T-helper 1 cell (primary cell): ENCODE results near the gene SULT1C4.
"Not testable (repeated sequence)": the region's sequence is repeated elsewhere in the genome, so short reads cannot be mapped to it uniquely, and the experiment has no call there.

ENCODE experiments used
- DNase-seq, 5 donors: peaks; one replicate each; pipeline ENCODE4 v3.0.0-alpha.2; 2012 to 2020
- total RNA-seq, 4 donors: gene quantifications; one replicate each; lab custom pipeline; 2026; lab: John Stamatoyannopoulos, UW

Gene SULT1C4
- 0 reads per million in 4 donors for total RNA-seq

- DNase-seq: no peak
Observed at GRCh38 chr2:108377815-108378630, at the start of gene SULT1C4. Gene SULT1C4, plus strand, starts transcription at chr2:108377954. Its CDS starts 384 bp downstream, at chr2:108378338.

GRCh38 chr2:108329771-108330170 is 48.0 kb upstream of the SULT1C4 start:
- no peak for DNase-seq

DNA sequence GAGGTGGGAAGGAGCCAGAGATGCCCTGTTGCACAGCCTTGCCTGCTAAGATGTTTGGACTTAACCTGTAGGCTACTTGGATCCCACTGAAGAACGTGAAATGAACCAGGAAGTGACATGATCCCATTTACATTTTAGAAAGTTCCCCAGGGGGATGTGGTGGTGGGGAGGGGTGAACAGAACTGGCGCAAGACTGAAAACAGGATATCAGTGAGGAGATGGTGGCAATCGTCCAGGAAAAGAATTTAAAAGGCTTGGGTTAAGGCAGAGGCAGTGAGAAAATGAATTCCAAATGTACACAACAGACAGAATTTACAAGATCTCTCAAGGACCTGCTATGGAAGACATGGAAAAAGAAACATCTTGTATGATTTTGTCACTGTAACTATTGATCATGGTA is 46.8 kb upstream of the SULT1C4 start:
- no peak for DNase-seq

DNA sequence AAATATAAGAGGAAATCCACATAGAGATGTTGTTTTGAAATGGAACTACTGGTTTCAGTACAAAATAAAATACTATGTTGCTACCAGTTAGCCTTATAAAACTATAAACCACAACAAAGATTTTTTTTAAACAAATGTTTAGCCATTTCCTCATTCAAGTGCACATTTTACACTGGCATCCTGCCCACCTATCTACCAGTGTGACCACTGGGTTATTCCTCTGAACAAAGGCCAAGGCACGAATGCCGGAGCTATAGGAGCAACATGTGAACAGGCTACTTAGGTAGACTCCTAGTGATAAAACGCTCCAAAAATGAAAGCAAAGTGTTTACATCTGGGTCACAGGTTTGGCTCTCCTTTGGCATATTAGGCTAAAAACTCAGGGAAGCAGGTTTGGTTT is 31.8 kb upstream of the SULT1C4 start:
- DNase-seq: no peak

GRCh38 chr2:108346827-108347226 is 30.9 kb upstream of the SULT1C4 start:
- DNase-seq: no peak

- no peak for DNase-seq
Observed at GRCh38 chr2:108347786-108348185, 30.0 kb upstream of the SULT1C4 start.

GRCh38 chr2:108348816-108349570 is 28.8 kb upstream of the SULT1C4 start:
- DNase-seq: no peak

- no peak for DNase-seq
Observed at GRCh38 chr2:108349571-108349928, 28.2 kb upstream of the SULT1C4 start.

DNA sequence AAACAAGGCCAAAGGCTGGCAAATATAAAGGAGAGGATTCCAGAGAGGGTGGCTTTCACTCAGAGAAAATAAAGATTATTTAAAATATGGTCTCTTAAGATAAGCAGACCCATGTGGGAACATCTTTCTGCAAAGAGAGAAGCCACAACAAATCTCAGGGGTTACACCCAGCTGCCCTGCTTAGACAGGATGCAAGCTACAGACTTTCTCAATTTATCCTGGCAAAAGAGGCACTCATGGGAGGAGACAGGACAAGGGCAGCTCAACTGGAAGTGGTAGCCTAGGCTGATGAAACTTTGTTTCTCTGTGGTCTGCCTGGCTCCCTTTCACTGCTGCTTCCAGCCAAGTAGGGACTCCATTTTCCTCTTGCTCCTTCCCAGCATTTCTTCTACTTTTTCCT is 25.9 kb upstream of the SULT1C4 start:
- no peak for DNase-seq

DNA sequence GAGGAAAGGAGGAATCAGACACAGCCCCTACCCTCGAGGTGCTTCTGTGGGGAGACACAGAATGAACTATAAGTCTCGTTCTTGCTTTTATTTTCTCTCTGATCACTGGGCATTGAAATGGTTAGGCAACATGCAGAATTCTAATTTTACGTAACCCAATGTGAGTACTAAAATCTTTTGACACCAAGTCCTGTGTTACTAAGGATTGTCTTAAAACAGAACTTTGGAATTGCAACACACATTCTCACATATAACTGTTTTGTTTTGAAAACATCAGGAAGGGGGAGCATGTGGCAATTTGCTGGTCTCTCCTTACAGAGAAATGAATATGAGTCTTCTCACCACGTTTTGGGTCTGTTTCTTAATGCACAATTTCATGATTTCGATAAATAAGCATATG is 23.6 kb upstream of the SULT1C4 start:
- no peak for DNase-seq

- no peak for DNase-seq
Observed at GRCh38 chr2:108355906-108356734, 21.6 kb upstream of the SULT1C4 start.

- not testable (repeated sequence) for DNase-seq
Observed at GRCh38 chr2:108359336-108359735, 18.4 kb upstream of the SULT1C4 start.

DNA sequence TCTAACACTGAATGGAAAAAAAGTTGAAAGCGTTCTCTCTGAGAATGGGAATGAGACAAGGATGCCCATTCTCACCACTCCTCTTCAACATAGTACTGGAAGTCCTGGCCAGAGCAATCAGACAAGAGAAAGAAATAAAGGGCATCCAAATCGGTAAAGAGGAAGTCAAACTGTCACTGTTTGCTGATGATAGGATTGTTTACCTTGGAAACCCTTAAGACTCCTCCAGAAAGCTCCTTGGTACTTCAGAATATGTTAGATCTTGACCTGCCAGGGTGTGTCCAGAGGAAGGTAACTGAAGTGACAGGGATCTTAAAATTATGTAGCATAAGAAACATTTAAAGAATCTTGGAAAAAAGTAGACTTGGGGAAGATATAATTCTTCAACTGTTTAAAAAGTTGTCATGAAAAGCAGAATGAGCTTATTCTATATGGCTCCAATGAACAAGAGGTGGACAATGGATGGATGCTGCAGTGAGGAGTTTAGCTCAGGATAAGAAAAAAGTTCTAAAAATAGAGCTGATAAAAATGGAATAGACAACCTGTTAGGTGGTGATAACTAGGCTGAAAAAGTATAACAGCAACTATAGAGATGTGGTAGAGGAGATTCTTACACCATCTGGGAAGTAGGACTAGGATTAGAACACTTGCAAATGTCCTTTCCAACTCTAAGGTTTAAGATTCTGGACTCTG is 16.8 kb upstream of the SULT1C4 start:
- DNase-seq: no peak

DNA sequence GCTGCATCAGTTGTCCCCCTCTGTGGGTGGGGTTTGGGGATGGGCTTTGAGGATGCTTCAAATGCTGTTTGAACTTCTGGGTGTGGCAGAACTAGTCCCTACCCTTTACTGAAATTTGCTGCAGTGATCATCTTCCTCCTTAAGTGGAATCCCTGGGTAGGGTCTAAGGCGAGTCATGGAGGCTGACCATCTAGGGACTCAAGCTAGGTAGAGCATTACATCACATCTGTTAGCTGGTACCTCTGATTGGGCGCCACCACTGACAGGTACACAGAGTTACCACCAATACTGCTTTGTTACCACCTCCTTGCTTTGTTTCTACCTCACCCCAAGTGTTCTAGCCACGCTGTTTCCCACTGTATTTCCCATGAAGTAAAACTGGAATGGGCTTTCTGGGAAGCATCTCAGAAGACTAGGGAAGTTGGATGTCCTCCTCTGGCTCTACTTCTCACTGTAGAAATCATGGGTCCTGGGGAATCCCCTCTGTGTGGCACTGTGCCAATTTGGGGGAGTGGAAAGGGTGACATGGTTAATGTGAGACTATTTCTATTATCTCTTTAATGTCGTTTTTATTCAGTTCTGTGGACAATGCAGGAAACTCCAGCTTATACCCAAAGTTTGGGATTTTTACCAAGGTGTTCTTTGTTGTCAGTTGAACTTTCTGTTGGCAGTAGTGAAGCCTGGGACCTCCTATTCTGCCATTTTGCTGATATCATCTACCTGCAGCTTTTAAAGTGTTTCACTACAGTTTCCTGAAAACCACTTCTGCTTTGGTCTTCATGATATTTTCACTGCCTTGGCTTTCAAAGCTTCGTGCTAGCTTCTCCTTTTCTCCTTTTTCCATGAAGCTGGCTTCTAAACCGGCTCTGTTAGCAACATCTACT is 14.5 kb upstream of the SULT1C4 start:
- DNase-seq: no peak

- no peak for DNase-seq
Observed at GRCh38 chr2:108363908-108364225, 13.9 kb upstream of the SULT1C4 start.

DNA sequence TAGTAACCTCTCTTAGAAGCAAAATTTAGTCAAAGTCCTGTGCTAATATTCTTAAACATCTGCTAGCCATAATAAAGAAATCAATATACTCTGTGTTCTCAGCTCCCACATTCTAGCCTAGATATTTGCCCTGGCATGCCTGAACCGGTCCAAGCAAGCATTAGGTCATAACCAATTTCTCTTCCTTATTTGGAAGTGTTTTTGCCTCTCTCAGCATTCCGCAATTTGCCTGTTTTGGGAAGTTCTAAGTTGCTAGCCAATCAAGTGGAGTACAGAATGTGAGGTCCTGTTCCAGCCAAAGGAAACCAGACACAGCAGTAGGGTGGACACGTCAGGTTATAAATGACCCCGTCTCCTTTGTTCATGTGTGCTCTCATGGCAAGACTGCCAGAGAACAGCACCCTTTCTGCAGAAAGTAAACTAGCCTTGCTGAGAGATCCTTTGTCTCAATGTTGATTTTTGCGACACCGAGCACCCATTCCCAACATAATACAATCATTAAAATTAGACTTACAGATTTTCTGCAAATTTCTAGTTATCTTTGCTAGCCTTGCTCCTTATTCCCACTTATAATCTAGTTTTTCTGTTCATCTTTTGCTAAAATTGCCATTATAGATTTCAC is 13.0 kb upstream of the SULT1C4 start:
- DNase-seq: no peak

GRCh38 chr2:108365656-108366055 is 12.1 kb upstream of the SULT1C4 start:
- no peak for DNase-seq

DNA sequence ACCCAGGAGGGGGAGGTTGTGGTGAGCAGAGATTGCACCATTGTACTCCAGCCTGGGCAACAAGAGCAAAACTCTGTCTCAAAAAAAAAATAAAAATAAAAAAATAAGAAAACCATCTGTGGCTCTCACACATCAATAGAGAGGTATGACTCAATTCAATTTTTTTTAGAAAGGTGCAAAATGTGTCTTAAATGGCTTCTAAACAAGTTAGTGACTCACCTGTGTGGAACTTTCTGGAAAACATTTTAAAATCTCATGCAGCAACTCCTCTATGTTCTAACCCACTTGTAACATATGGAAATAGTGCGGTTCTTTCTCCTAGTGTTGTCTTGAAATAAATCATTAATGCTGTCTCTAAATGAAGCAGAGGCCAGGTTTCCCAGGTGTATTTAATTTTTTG is 10.7 kb upstream of the SULT1C4 start:
- DNase-seq: no peak

DNA sequence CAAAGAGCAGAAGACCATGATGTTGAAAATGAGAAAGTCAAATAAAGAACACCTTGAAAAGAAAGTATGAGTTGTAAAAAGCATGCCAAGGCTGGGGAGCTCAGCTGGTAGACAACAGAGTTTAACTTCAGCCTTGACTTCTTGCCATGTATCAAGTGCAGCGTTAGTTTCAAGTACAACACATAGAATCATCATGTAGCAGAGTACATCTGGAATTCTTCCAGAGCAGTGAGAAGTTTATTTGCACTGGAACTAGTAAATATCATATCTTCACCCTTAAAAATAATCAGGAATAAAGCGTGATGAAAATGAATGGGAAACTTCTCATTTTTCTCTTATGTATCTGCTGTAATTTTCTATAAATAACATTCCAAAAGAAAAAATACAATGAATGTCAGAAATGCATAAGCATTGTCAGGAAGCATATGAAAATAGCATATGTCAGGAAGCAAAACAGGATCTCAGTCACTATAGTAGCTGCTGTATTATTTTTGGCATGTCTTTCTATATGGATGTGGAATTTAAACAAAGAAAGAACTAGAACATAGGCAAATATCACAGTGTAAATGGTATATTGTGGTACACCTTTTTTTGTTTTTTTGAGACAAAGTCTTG is 10.1 kb upstream of the SULT1C4 start:
- DNase-seq: no peak

DNA sequence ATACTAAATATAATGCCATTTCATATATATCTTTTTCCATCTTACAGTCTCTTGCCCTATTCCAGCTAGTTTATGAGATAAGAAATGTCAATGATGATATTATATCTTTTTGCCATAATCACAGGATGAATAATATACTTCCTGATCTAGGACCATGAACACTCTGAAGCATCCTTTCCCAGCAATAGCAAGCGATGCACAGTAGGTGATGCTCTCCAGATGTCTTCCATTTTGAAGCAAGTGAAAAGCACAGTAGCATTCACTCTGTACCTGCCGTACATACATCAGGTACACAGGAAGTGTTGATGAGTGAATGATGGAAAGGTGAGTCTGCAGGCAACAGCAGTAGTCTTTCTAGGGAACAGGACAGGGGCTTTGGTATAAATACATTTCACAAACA is 8.6 kb upstream of the SULT1C4 start:
- no peak for DNase-seq

- DNase-seq: no peak
Observed at GRCh38 chr2:108370080-108370479, 7.7 kb upstream of the SULT1C4 start.
